ENCODE measurements around the gene LAMA3. TPM values are rescaled to one million over a fixed set of nuclear protein-coding genes. Genes with fewer than 3 reads are reported as not detected.

LAMA3 gene
- total RNA-seq, 2 donors from 2014 or later, result 0.11 to 0.24 TPM

DNA sequence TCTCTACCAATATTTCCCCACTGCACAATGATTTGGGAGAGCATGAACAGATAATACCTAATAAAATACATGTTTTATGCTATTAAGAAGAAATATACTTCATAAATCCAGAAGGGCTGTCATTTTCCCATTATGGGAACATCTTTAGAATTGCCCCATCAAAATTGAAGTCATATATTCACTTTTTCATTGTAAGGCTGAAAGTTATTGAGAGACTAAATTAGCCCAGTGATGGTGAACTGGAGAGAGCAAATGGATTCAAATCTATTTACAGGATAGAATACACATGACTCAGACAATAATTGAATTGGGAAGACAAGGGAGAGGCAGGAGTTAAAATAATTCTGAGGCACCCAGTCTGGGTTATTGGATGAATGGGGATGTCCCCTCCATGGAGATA lies 245.6 kb downstream of the LAMA3 start:
- ATAC-seq (replicated peaks), result no peak
- Mint-ChIP-seq H3K4me3 (no peak overlapping the region), H3K27me3 (no peaks in the 10 kb centered on the region), H3K27ac (no peak overlapping the region), H3K36me3 (ENCODE audit: low read depth) (no peaks in the 10 kb centered on the region), H3K4me1 (peaks cover 28% of the 10 kb centered on the region), H3K9me3 (no peaks in the 10 kb centered on the region)

- peaks cover 26% of the 10 kb centered on the region for H3K4me1 Mint-ChIP-seq
- H3K27ac Mint-ChIP-seq, result peak overlapping the region; percentile 37
Observed at GRCh38 chr18:23935804-23936203, 246.6 kb downstream of the LAMA3 start.

DNA sequence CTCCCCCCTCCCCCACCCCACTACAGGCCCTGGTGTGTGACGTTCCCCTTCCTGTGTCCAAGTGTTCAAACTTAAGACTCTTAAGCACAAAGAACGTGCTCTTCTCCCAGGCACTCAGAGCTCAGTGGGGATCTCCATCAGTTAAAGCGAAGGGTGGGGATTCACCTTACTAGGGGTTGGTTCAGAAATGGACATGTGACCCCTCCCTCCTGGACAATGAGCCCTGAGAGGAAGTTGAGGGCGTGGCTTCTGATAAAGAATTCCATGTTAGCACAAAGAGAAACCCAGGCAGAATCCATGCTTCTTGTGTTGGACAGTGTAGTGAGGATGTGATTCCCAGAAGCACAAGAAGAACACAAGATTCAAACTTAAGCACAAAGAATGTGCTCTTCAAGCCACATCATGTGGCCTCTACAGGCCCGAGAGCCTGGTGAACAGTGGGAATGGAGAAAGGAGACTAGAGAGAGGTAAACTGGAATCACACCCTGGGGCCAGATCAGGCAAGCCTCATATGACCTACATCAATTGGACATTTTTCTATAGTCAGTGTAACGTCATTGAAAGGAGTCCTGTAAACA lies 247.2 kb downstream of the LAMA3 start:
- Mint-ChIP-seq H3K9me3 (no peaks in the 10 kb centered on the region), H3K4me3 (no peak overlapping the region), H3K27ac (peak overlapping the region; percentile 21), H3K36me3 (ENCODE audit: low read depth) (no peaks in the 10 kb centered on the region), H3K4me1 (peaks cover 26% of the 10 kb centered on the region), H3K27me3 (no peaks in the 10 kb centered on the region)
- ATAC-seq (replicated peaks), result no peak

More at GRCh38 chr18:23935804-23936203, 246.6 kb downstream of the LAMA3 start:
- H3K27me3 Mint-ChIP-seq, result no peaks in the 10 kb centered on the region
- H3K9me3 Mint-ChIP-seq, result no peaks in the 10 kb centered on the region
- no peaks in the 10 kb centered on the region for H3K36me3 Mint-ChIP-seq (ENCODE audit: low read depth)
- H3K4me3 Mint-ChIP-seq, result no peak overlapping the region
- peak; percentile 38 for ATAC-seq (replicated peaks)

GRCh38 chr18:23938043-23938756 lies 248.9 kb downstream of the LAMA3 start:
- Mint-ChIP-seq H3K27me3 (no peaks in the 10 kb centered on the region), H3K4me1 (peaks cover 36% of the 10 kb centered on the region), H3K36me3 (ENCODE audit: low read depth) (no peaks in the 10 kb centered on the region), H3K4me3 (peak overlapping the region; percentile 25), H3K9me3 (no peaks in the 10 kb centered on the region), H3K27ac (no peak overlapping the region)
- ATAC-seq (replicated peaks), result peak; percentile 55

GRCh38 chr18:23938901-23939341 lies 249.7 kb downstream of the LAMA3 start:
- ATAC-seq (replicated peaks), result no peak
- Mint-ChIP-seq H3K9me3 (no peaks in the 10 kb centered on the region), H3K27me3 (no peaks in the 10 kb centered on the region), H3K4me1 (peaks cover 36% of the 10 kb centered on the region), H3K4me3 (no peak overlapping the region), H3K27ac (no peak overlapping the region), H3K36me3 (ENCODE audit: low read depth) (no peaks in the 10 kb centered on the region)

- no peak for ATAC-seq (replicated peaks)
- Mint-ChIP-seq H3K36me3 (ENCODE audit: low read depth) (no peaks in the 10 kb centered on the region), H3K9me3 (no peaks in the 10 kb centered on the region), H3K4me3 (no peak overlapping the region), H3K4me1 (peaks cover 35% of the 10 kb centered on the region), H3K27ac (no peak overlapping the region), H3K27me3 (no peaks in the 10 kb centered on the region)
Observed at GRCh38 chr18:23939366-23939765, 250.1 kb downstream of the LAMA3 start.

DNA sequence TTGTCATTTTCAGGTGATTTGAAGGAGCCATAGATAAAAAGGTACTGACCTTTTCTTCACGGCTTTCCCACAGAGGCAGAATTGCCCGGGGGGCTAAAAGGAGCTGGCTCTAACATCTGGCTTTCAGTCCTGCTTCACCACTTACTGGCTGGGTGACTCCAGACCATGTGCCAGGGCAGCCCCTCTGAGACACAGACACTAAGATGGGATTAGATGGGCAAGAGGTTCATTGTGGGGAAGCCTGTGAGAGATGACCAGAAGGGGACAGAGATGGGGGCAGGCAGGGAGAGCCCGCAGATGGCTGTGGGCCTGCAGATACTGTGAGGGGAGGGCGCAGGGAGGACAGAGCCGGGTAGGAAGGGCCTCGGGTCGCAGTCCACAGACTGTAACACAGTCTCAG lies 250.6 kb downstream of the LAMA3 start:
- Mint-ChIP-seq H3K36me3 (ENCODE audit: low read depth) (no peaks in the 10 kb centered on the region), H3K4me1 (peaks cover 37% of the 10 kb centered on the region), H3K4me3 (no peak overlapping the region), H3K9me3 (no peaks in the 10 kb centered on the region), H3K27me3 (no peaks in the 10 kb centered on the region), H3K27ac (no peak overlapping the region)
- ATAC-seq (replicated peaks), result no peak

DNA sequence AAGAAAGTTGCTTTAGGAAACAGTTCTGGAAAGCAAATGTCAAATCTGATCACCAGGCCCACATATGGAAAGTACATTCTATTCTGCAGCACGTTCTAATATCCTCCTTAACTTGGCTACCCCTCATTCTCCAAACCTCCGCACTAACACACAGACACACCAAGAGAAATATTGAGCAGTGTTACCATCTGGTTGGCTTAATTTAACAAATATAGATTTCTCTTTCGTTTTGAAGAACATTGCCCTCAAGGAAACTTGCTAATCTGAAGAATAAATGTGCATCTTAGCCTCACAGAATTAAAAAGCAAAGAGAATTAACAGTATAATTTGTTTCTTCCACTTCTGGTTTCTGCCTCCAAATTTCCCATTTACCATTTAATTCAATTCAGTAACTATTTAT lies 252.5 kb downstream of the LAMA3 start:
- H3K9me3 Mint-ChIP-seq, result no peaks in the 10 kb centered on the region
- ATAC-seq (replicated peaks), result no peak
- no peak overlapping the region for H3K27ac Mint-ChIP-seq
- no peaks in the 10 kb centered on the region for H3K36me3 Mint-ChIP-seq (ENCODE audit: low read depth)
- H3K4me3 Mint-ChIP-seq, result no peak overlapping the region
- H3K27me3 Mint-ChIP-seq, result no peaks in the 10 kb centered on the region
- H3K4me1 Mint-ChIP-seq, result peaks cover 28% of the 10 kb centered on the region

GRCh38 chr18:23943104-23943503 lies 253.9 kb downstream of the LAMA3 start:
- H3K36me3 Mint-ChIP-seq (ENCODE audit: low read depth), result no peaks in the 10 kb centered on the region
- ATAC-seq (replicated peaks), result peak; percentile 96
- no peaks in the 10 kb centered on the region for H3K9me3 Mint-ChIP-seq
- H3K4me1 Mint-ChIP-seq, result peaks cover 25% of the 10 kb centered on the region
- no peak overlapping the region for H3K27ac Mint-ChIP-seq
- no peaks in the 10 kb centered on the region for H3K27me3 Mint-ChIP-seq
- peak overlapping the region; percentile 54 for H3K4me3 Mint-ChIP-seq

DNA sequence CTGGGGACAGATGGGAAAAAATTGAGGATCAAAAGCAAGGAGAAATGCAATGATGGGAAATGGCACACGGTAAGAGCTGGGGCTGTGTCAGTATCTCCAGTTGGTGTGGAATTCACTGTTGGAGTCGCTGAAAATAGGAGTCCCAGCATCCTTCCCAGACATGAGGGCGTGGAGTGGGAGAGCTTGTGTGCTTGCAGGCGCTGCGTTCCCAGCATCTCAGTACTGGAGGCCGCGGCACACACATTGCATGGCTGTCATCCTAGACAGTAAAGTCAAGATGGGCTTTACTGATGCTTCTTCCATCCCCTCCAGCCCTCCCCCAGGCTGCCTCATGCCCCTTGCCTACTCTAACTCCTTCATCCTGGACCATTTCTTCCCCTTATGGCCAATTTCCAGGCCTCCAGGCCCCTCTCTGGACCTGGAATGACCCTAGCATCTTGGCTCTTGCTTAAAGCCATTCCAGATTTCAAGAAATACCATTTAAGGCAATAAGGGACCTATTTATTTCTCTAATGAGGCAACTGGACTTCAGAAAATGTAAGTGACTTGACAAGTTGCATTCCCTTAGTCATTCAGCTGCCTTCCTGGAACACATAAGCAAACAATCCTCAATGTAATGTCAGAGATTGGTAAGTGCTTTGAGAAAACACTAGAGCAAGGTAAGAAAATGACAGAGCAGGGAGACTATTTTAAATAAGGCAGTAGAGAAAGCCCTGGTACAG lies 254.8 kb downstream of the LAMA3 start:
- H3K9me3 Mint-ChIP-seq, result no peaks in the 10 kb centered on the region
- H3K27me3 Mint-ChIP-seq, result no peaks in the 10 kb centered on the region
- H3K36me3 Mint-ChIP-seq (ENCODE audit: low read depth), result no peaks in the 10 kb centered on the region
- H3K4me1 Mint-ChIP-seq, result peaks cover 17% of the 10 kb centered on the region
- ATAC-seq (replicated peaks), result no peak
- no peak overlapping the region for H3K4me3 Mint-ChIP-seq
- H3K27ac Mint-ChIP-seq, result no peak overlapping the region

- Mint-ChIP-seq H3K9me3 (no peaks in the 10 kb centered on the region), H3K4me1 (peaks cover 15% of the 10 kb centered on the region), H3K4me3 (no peak overlapping the region), H3K36me3 (ENCODE audit: low read depth) (no peaks in the 10 kb centered on the region), H3K27me3 (no peaks in the 10 kb centered on the region), H3K27ac (no peak overlapping the region)
- no peak for ATAC-seq (replicated peaks)
Observed at GRCh38 chr18:23945416-23946079, 256.3 kb downstream of the LAMA3 start.

DNA sequence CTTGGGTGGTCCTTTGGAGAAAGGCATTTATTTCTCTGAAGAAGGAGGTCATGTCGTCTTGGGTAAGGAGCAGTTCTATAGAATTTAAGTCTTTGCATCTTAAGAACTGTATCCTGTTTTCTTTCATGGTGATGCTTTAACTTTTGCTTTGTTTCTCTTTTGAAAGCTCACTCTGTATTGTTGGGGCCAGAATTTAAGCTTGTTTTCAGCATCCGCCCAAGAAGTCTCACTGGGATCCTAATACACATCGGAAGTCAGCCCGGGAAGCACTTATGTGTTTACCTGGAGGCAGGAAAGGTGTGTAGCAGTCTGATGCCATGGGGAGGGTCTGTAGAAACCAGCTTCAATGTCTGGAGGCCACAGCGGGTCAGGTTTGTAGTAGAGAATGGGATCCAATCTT lies 260.6 kb downstream of the LAMA3 start:
- no peaks in the 10 kb centered on the region for H3K4me1 Mint-ChIP-seq
- no peak for ATAC-seq (replicated peaks)
- no peaks in the 10 kb centered on the region for H3K9me3 Mint-ChIP-seq
- no peaks in the 10 kb centered on the region for H3K27me3 Mint-ChIP-seq
- H3K27ac Mint-ChIP-seq, result no peak overlapping the region
- no peak overlapping the region for H3K4me3 Mint-ChIP-seq
- H3K36me3 Mint-ChIP-seq (ENCODE audit: low read depth), result no peaks in the 10 kb centered on the region

- H3K9me3 Mint-ChIP-seq, result no peaks in the 10 kb centered on the region
- no peak overlapping the region for H3K27ac Mint-ChIP-seq
- no peaks in the 10 kb centered on the region for H3K36me3 Mint-ChIP-seq (ENCODE audit: low read depth)
- H3K4me1 Mint-ChIP-seq, result no peaks in the 10 kb centered on the region
- ATAC-seq (replicated peaks), result no peak
- no peak overlapping the region for H3K4me3 Mint-ChIP-seq
- no peaks in the 10 kb centered on the region for H3K27me3 Mint-ChIP-seq
Observed at GRCh38 chr18:23950644-23951043, 261.4 kb downstream of the LAMA3 start.

DNA sequence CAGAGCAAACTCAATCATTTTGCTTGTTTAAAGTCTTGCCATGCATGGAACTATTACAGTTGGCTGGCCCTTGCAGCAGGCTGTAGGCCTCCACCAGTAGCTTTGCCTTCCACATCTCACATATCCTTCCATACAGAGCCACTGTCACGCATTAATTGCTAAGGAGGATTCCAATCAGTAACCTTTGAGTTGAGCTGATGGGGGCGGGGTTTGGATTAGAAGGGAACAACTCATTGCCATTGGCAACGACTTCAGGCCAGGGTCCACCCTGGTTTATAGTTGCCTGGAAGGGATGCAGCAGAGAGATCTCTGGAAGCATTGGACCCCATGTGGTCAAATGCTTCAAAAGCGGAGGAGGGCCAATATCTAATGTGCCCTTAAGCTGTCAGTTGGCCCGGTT lies 262.0 kb downstream of the LAMA3 start:
- H3K4me3 Mint-ChIP-seq, result no peak overlapping the region
- no peak overlapping the region for H3K27ac Mint-ChIP-seq
- H3K9me3 Mint-ChIP-seq, result no peaks in the 10 kb centered on the region
- no peaks in the 10 kb centered on the region for H3K27me3 Mint-ChIP-seq
- H3K36me3 Mint-ChIP-seq (ENCODE audit: low read depth), result no peaks in the 10 kb centered on the region
- H3K4me1 Mint-ChIP-seq, result no peaks in the 10 kb centered on the region
- ATAC-seq (replicated peaks), result no peak

Data from activated T-helper 17 cell treated with anti-CD3 and anti-CD28 coated beads, Interleukin-2, amount 50 U/mL, for 72 hours (primary cell).